H9 (cell line): Measurements from ENCODE around the gene DENND1A. TPM values are rescaled to one million over a fixed set of nuclear protein-coding genes. Genes with fewer than 3 reads are reported as not detected.

ENCODE experiments used
- DNase-seq: peaks from one replicate; pipeline ENCODE4 v3.0.0-alpha.2; 2017
- H2AFZ ChIP-seq: one replicate; pipeline ENCODE4 v1.6.1; 2013; ENCODE audit warnings: mild to moderate bottlenecking, low read length, control low read depth, moderate library complexity
- H2AK5ac ChIP-seq: 2 replicates; pipeline ENCODE4 v1.6.1; 2013; ENCODE audit warnings: low read length, control low read depth, mixed read lengths; ENCODE audit not compliant: insufficient read length
- H2BK120ac ChIP-seq: one replicate; pipeline ENCODE4 v1.6.1; 2013; ENCODE audit warnings: low read depth, mild to moderate bottlenecking, low read length, control low read depth, inconsistent platforms; ENCODE audit not compliant: poor library complexity, severe bottlenecking
- H2BK12ac ChIP-seq: 2 replicates; pipeline ENCODE4 v1.6.1; 2013; ENCODE audit warnings: low read length, control low read depth, mixed read lengths, low read depth; ENCODE audit not compliant: insufficient read length
- H2BK15ac ChIP-seq: 2 replicates; pipeline ENCODE4 v1.6.1; 2013; ENCODE audit warnings: low read depth, low read length, control low read depth
- H2BK20ac ChIP-seq: one replicate; pipeline ENCODE4 v1.6.1; 2013; ENCODE audit warnings: low read depth, mild to moderate bottlenecking, low read length, control low read depth, inconsistent platforms; ENCODE audit not compliant: poor library complexity, severe bottlenecking
- H2BK5ac ChIP-seq: 2 replicates; pipeline ENCODE4 v1.6.1; 2013; ENCODE audit warnings: low read length, control low read depth, mixed read lengths; ENCODE audit not compliant: insufficient read length
- H3K14ac ChIP-seq: 2 replicates; pipeline ENCODE4 v1.6.1; 2013; ENCODE audit warnings: low read length, control low read depth; ENCODE audit not compliant: insufficient read depth
- H3K18ac ChIP-seq: 2 replicates; pipeline ENCODE4 v1.6.1; 2013; ENCODE audit warnings: low read depth, mild to moderate bottlenecking, mixed read lengths, low read length, control low read depth; ENCODE audit not compliant: insufficient read length
- H3K23ac ChIP-seq: 2 replicates; pipeline ENCODE4 v1.6.1; 2013; ENCODE audit warnings: low read length, control low read depth, mixed read lengths, low read depth; ENCODE audit not compliant: insufficient read length
- H3K23me2 ChIP-seq: 2 replicates; pipeline ENCODE4 v1.6.1; 2013; ENCODE audit warnings: low read depth, mild to moderate bottlenecking, mixed read lengths, low read length, control low read depth; ENCODE audit not compliant: insufficient read length, poor library complexity, severe bottlenecking
- H3K27ac ChIP-seq: 2 replicates; pipeline ENCODE4 v1.5.1; 2013; ENCODE audit warnings: low read length, control low read depth, mixed read lengths, low read depth; ENCODE audit not compliant: insufficient read length
- H3K27me3 ChIP-seq: 2 replicates; pipeline ENCODE4 v1.6.1; 2013; ENCODE audit warnings: low read length, control low read depth, inconsistent platforms; ENCODE audit not compliant: insufficient read depth
- H3K4ac ChIP-seq: 2 replicates; pipeline ENCODE4 v1.6.1; 2013; ENCODE audit warnings: low read depth, mild to moderate bottlenecking, control low read depth, inconsistent platforms, low read length, moderate library complexity
- H3K4me1 ChIP-seq: 2 replicates; pipeline ENCODE4 v1.6.1; 2013; ENCODE audit warnings: low read length, control low read depth, inconsistent platforms; ENCODE audit not compliant: insufficient read depth
- H3K4me2 ChIP-seq: 2 replicates; pipeline ENCODE4 v1.6.1; 2013; ENCODE audit warnings: low read length, control low read depth, mixed read lengths; ENCODE audit not compliant: insufficient read length, insufficient read depth
- H3K56ac ChIP-seq: 2 replicates; pipeline ENCODE4 v1.6.1; 2013; ENCODE audit warnings: low read depth, mild to moderate bottlenecking, mixed read lengths, low read length, control low read depth; ENCODE audit not compliant: insufficient read length
- H3K79me1 ChIP-seq: 2 replicates; pipeline ENCODE4 v1.6.1; 2013; ENCODE audit warnings: low read depth, mild to moderate bottlenecking, moderate library complexity, low read length, control low read depth, inconsistent platforms; ENCODE audit not compliant: insufficient read depth, poor library complexity, severe bottlenecking
- H3K79me2 ChIP-seq: 2 replicates; pipeline ENCODE4 v1.6.1; 2013; ENCODE audit warnings: low read length, control low read depth, inconsistent platforms; ENCODE audit not compliant: insufficient read depth
- H3K9ac ChIP-seq: 2 replicates; pipeline ENCODE4 v1.6.1; 2013; ENCODE audit warnings: low read length, control low read depth, mixed read lengths; ENCODE audit not compliant: insufficient read length; ENCODE audit errors: extremely low read depth
- H3K9me3 ChIP-seq: one replicate; pipeline ENCODE4 v1.6.1; 2013; ENCODE audit warnings: low read depth, low read length, inconsistent platforms; ENCODE audit not compliant: control insufficient read depth
- H3T11ph ChIP-seq: one replicate; pipeline ENCODE4 v1.6.1; 2013; ENCODE audit warnings: mild to moderate bottlenecking, low read length, control low read depth, inconsistent platforms
- H4K20me1 ChIP-seq: one replicate; pipeline ENCODE4 v1.6.1; 2013; ENCODE audit not compliant: control insufficient read depth, insufficient read length, insufficient read depth
- H4K5ac ChIP-seq: 2 replicates; pipeline ENCODE4 v1.6.1; 2013; ENCODE audit warnings: low read depth, mild to moderate bottlenecking, mixed read lengths, low read length, control low read depth; ENCODE audit not compliant: insufficient read length
- H4K8ac ChIP-seq: replicated peaks from 2 replicates; pipeline ENCODE4 v1.6.1; 2013; ENCODE audit warnings: low read length, control low read depth, mixed read lengths, low read depth; ENCODE audit not compliant: insufficient read length
- H4K91ac ChIP-seq: 2 replicates; pipeline ENCODE4 v1.6.1; 2013; ENCODE audit warnings: low read depth, mild to moderate bottlenecking, moderate library complexity, mixed read lengths, low read length, control low read depth; ENCODE audit not compliant: insufficient read length
- H3K27ac Mint-ChIP-seq, 3 experiments: 2 replicates in 2 of 3; 3 replicates in 1 of 3; pipeline ENCODE4 v1.8.0; 2020 to 2021; ENCODE audit warnings: mixed read lengths in 3 of 3, mild to moderate bottlenecking in 1 of 3, moderate library complexity in 1 of 3
- H3K27me3 Mint-ChIP-seq: 2 replicates; pipeline ENCODE4 v1.8.0; 2021; ENCODE audit warnings: low read depth, mild to moderate bottlenecking, moderate library complexity, mixed read lengths
- H3K36me3 Mint-ChIP-seq, 3 experiments: 2 replicates in 2 of 3; 3 replicates in 1 of 3; pipeline ENCODE4 v1.8.0; 2020 to 2021; ENCODE audit warnings: low read depth in 3 of 3, mixed read lengths in 3 of 3; ENCODE audit not compliant: insufficient read depth in 1 of 3
- H3K4me1 Mint-ChIP-seq, 2 experiments: 2 replicates each; pipeline ENCODE4 v1.8.0; 2020; ENCODE audit warnings: mixed read lengths in 2 of 2
- H3K4me3 Mint-ChIP-seq, 2 experiments: 2 replicates in 1 of 2; 3 replicates in 1 of 2; pipeline ENCODE4 v1.8.0; 2020 to 2021; ENCODE audit warnings: mild to moderate bottlenecking in 2 of 2, mixed read lengths in 2 of 2, moderate library complexity in 1 of 2
- H3K9me3 Mint-ChIP-seq, 2 experiments: 2 replicates in 1 of 2; 3 replicates in 1 of 2; pipeline ENCODE4 v1.8.0; 2020; ENCODE audit warnings: mild to moderate bottlenecking in 2 of 2, mixed read lengths in 2 of 2, moderate library complexity in 1 of 2
- WGBS: extraction: QIAGEN DNeasy Blood & Tissue Kit; methylation state at CpG from one replicate; pipeline ENCODE4 v1.1.7; 2013; ENCODE audit warnings: missing lambda C conversion rate, low lambda C conversion rate, mixed read lengths; ENCODE audit not compliant: insufficient read length; ENCODE audit errors: extremely low coverage; 5-methylcytosine and 5-hydroxymethylcytosine counted together
- total RNA-seq: library from RNA; stranded (reverse); gene quantifications from 2 replicates; pipeline ENCODE4 v1.2.1, GENCODE V29; 2021
- TF ChIP-seq, protein P1 (sequence below): fragments of 200-600 bp; sonication (generic); conservative IDR thresholded peaks from 3 replicates; pipeline ENCODE4 v1.8.0; 2021; ENCODE audit warnings: antibody characterized with exemption, mild to moderate bottlenecking

Gene DENND1A
- total RNA-seq, 1 experiment from 2014 or later: 20.4 TPM

GRCh38 chr9:123616707-123617106, 313.2 kb downstream of the DENND1A start:
- no peaks in the 10 kb centered on the region; the same call in 1 of the 2 replicates for H3K27me3 Mint-ChIP-seq
- H3K4me1 Mint-ChIP-seq: peaks cover 18 to 27% of the 10 kb centered on the region in 2 experiments

More at GRCh38 chr9:123616707-123617106, 313.2 kb downstream of the DENND1A start:
- Histone ChIP-seq H3K27me3 (no peaks in the 10 kb centered on the region), H3K14ac (no peak overlapping the region), H2BK120ac (no peak overlapping the region), H3K23ac (no peak overlapping the region), H3K4me2 (no peak overlapping the region), H2BK12ac (no peak overlapping the region), H3K23me2 (no peaks in the 10 kb centered on the region), H2AK5ac (no peak overlapping the region), H2BK5ac (no peak overlapping the region), H4K8ac (no peak overlapping the region), H4K20me1 (no peaks in the 10 kb centered on the region), H3T11ph (no peak overlapping the region), H3K18ac (no peak overlapping the region), H3K56ac (no peak overlapping the region), H4K91ac (no peak overlapping the region), H3K9ac (no peak overlapping the region), H2BK15ac (no peak overlapping the region), H3K79me2 (no peaks in the 10 kb centered on the region), H3K79me1 (no peaks in the 10 kb centered on the region), H3K9me3 (no peaks in the 10 kb centered on the region), H4K5ac (no peak overlapping the region), H3K27ac (no peak overlapping the region), H3K4ac (no peak overlapping the region), H2BK20ac (no peak overlapping the region), H2AFZ (no peak overlapping the region), H3K4me1 (no peaks in the 10 kb centered on the region)
- Mint-ChIP-seq H3K27ac (no peak overlapping the region), H3K4me3 (no peak overlapping the region), H3K36me3 (no peaks in the 10 kb centered on the region; a peak in 1 of 7 replicates), H3K9me3 (no peaks in the 10 kb centered on the region)
- TF ChIP-seq, protein P1, sequence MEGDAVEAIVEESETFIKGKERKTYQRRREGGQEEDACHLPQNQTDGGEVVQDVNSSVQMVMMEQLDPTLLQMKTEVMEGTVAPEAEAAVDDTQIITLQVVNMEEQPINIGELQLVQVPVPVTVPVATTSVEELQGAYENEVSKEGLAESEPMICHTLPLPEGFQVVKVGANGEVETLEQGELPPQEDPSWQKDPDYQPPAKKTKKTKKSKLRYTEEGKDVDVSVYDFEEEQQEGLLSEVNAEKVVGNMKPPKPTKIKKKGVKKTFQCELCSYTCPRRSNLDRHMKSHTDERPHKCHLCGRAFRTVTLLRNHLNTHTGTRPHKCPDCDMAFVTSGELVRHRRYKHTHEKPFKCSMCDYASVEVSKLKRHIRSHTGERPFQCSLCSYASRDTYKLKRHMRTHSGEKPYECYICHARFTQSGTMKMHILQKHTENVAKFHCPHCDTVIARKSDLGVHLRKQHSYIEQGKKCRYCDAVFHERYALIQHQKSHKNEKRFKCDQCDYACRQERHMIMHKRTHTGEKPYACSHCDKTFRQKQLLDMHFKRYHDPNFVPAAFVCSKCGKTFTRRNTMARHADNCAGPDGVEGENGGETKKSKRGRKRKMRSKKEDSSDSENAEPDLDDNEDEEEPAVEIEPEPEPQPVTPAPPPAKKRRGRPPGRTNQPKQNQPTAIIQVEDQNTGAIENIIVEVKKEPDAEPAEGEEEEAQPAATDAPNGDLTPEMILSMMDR: no peak
- DNase-seq: peak; percentile 45
- no CpG with 5 or more reads among the region's 8 CpGs for WGBS
